HUES64 (cell line): ENCODE measurements around the gene RAB35. TPM values are rescaled to one million over a fixed set of nuclear protein-coding genes. Genes with fewer than 3 reads are reported as not detected.

Experiments
- H3K27ac ChIP-seq: 2 replicates; pipeline ENCODE4 v1.7.0; 2013; ENCODE audit warnings: low read depth, low read length, inconsistent platforms
- H3K27me3 ChIP-seq: 2 replicates; pipeline ENCODE4 v1.6.1; 2013; ENCODE audit warnings: mild to moderate bottlenecking, low read length; ENCODE audit not compliant: insufficient read depth
- H3K36me3 ChIP-seq: 2 replicates; pipeline ENCODE4 v1.6.1; 2013; ENCODE audit warnings: mild to moderate bottlenecking, low read length; ENCODE audit not compliant: insufficient read depth
- H3K4me1 ChIP-seq: 2 replicates; pipeline ENCODE4 v1.6.1; 2013; ENCODE audit warnings: mild to moderate bottlenecking, low read length, moderate library complexity; ENCODE audit not compliant: insufficient read depth
- H3K4me3 ChIP-seq: 2 replicates; pipeline ENCODE4 v1.5.1; 2013; ENCODE audit warnings: mild to moderate bottlenecking, low read length, moderate library complexity
- H3K9ac ChIP-seq: 2 replicates; pipeline ENCODE4 v1.6.1; 2013; ENCODE audit warnings: mild to moderate bottlenecking, low read depth, low read length
- H3K9me3 ChIP-seq: 2 replicates; pipeline ENCODE4 v1.6.1; 2013; ENCODE audit warnings: low read depth, low read length; ENCODE audit not compliant: insufficient read depth
- WGBS: fragments of 150-250, 120-280 bp; methylation state at CpG from one replicate; pipeline ENCODE4 v1.1.7; 2013; ENCODE audit warnings: missing lambda C conversion rate; 5-methylcytosine and 5-hydroxymethylcytosine counted together
- polyA plus RNA-seq, 2 experiments: library from polyadenylated mRNA; stranded (reverse); fragments of 50-300 nt; gene quantifications; one replicate each; pipeline ENCODE4 v1.2.3, GENCODE V29; 2013

RAB35 gene
- polyA plus RNA-seq (2013, experiment 1 of 2), result 34.7 TPM
- polyA plus RNA-seq (2013, experiment 2 of 2), result 29.9 TPM

- Histone ChIP-seq H3K4me3 (peak within 1 kb of the TSS; percentile 92), H3K27me3 (no peaks in the 10 kb centered on the region), H3K9ac (peak within 1 kb of the TSS; percentile 72), H3K27ac (peak within 1 kb of the TSS; percentile 94), H3K9me3 (no peaks in the 10 kb centered on the region), H3K36me3 (peaks cover 12% of the 10 kb centered on the region), H3K4me1 (peaks cover 13% of the 10 kb centered on the region)
- under 1% methylated on average over 50 of the region's 50 CpGs for WGBS
Measured at GRCh38 chr12:120116441-120116791, at the start of gene RAB35. Gene RAB35, minus strand, starts transcription at chr12:120116753. Its CDS starts 103 bp downstream, at chr12:120116650.

- peaks cover 87% of the 10 kb centered on the region for H3K36me3 ChIP-seq
- H3K4me1 ChIP-seq, result no peaks in the 10 kb centered on the region
- no peaks in the 10 kb centered on the region for H3K27me3 ChIP-seq
- 93% methylated on average over 11 of the region's 11 CpGs for WGBS
- H3K9me3 ChIP-seq, result no peaks in the 10 kb centered on the region
- H3K9ac ChIP-seq, result no peak overlapping the region
- no peak overlapping the region for H3K27ac ChIP-seq
- H3K4me3 ChIP-seq, result no peak overlapping the region
Measured at GRCh38 chr12:120164293-120164692, 47.7 kb upstream of the RAB35 start.

GRCh38 chr12:120162763-120163162 is 46.2 kb upstream of the RAB35 start:
- 95% methylated on average over 8 of the region's 8 CpGs for WGBS
- Histone ChIP-seq H3K4me1 (no peaks in the 10 kb centered on the region), H3K9ac (no peak overlapping the region), H3K27me3 (no peaks in the 10 kb centered on the region), H3K4me3 (no peak overlapping the region), H3K9me3 (no peaks in the 10 kb centered on the region), H3K27ac (no peak overlapping the region), H3K36me3 (peaks cover 85% of the 10 kb centered on the region)

- no peak overlapping the region for H3K9ac ChIP-seq
- H3K27ac ChIP-seq, result no peak overlapping the region
- WGBS, result 97% methylated on average over 11 of the region's 11 CpGs
- peaks cover 86% of the 10 kb centered on the region for H3K36me3 ChIP-seq
- H3K9me3 ChIP-seq, result no peaks in the 10 kb centered on the region
- no peaks in the 10 kb centered on the region for H3K27me3 ChIP-seq
- no peak overlapping the region for H3K4me3 ChIP-seq
- H3K4me1 ChIP-seq, result no peaks in the 10 kb centered on the region
Measured at GRCh38 chr12:120161852-120162251, 45.3 kb upstream of the RAB35 start.

- H3K27ac ChIP-seq, result no peak overlapping the region
- no peaks in the 10 kb centered on the region for H3K9me3 ChIP-seq
- no peak overlapping the region for H3K9ac ChIP-seq
- H3K27me3 ChIP-seq, result no peaks in the 10 kb centered on the region
- 94% methylated on average over 11 of the region's 12 CpGs for WGBS
- H3K4me1 ChIP-seq, result no peaks in the 10 kb centered on the region
- no peak overlapping the region for H3K4me3 ChIP-seq
- peaks cover 98% of the 10 kb centered on the region for H3K36me3 ChIP-seq
Measured at GRCh38 chr12:120159509-120160237, 43.1 kb upstream of the RAB35 start.

- no peaks in the 10 kb centered on the region for H3K27me3 ChIP-seq
- H3K9ac ChIP-seq, result no peak overlapping the region
- peaks cover 98% of the 10 kb centered on the region for H3K36me3 ChIP-seq
- H3K9me3 ChIP-seq, result no peaks in the 10 kb centered on the region
- H3K27ac ChIP-seq, result no peak overlapping the region
- no peaks in the 10 kb centered on the region for H3K4me1 ChIP-seq
- WGBS, result 96% methylated on average over 10 of the region's 10 CpGs
- no peak overlapping the region for H3K4me3 ChIP-seq
Measured at GRCh38 chr12:120158351-120158750, 41.8 kb upstream of the RAB35 start.

GRCh38 chr12:120157678-120158077 is 41.1 kb upstream of the RAB35 start:
- Histone ChIP-seq H3K27me3 (no peaks in the 10 kb centered on the region), H3K9me3 (no peaks in the 10 kb centered on the region), H3K4me1 (no peaks in the 10 kb centered on the region), H3K36me3 (peaks cover 98% of the 10 kb centered on the region), H3K4me3 (no peak overlapping the region), H3K9ac (no peak overlapping the region), H3K27ac (no peak overlapping the region)
- 97% methylated on average over 10 of the region's 11 CpGs for WGBS

- H3K27ac ChIP-seq, result no peak overlapping the region
- WGBS, result 96% methylated on average over 22 of the region's 22 CpGs
- no peaks in the 10 kb centered on the region for H3K27me3 ChIP-seq
- H3K4me3 ChIP-seq, result no peak overlapping the region
- no peaks in the 10 kb centered on the region for H3K9me3 ChIP-seq
- no peak overlapping the region for H3K9ac ChIP-seq
- no peaks in the 10 kb centered on the region for H3K4me1 ChIP-seq
- H3K36me3 ChIP-seq, result peaks cover 93% of the 10 kb centered on the region
Measured at GRCh38 chr12:120156315-120157259, 40.0 kb upstream of the RAB35 start.

GRCh38 chr12:120155072-120155471 is 38.5 kb upstream of the RAB35 start:
- Histone ChIP-seq H3K27ac (no peak overlapping the region), H3K27me3 (no peaks in the 10 kb centered on the region), H3K9me3 (no peaks in the 10 kb centered on the region), H3K36me3 (peaks cover 91% of the 10 kb centered on the region), H3K9ac (no peak overlapping the region), H3K4me3 (no peak overlapping the region), H3K4me1 (no peaks in the 10 kb centered on the region)
- 96% methylated on average over 15 of the region's 15 CpGs for WGBS

- H3K9me3 ChIP-seq, result no peaks in the 10 kb centered on the region
- H3K27me3 ChIP-seq, result no peaks in the 10 kb centered on the region
- no peak overlapping the region for H3K27ac ChIP-seq
- WGBS, result 96% methylated on average over 22 of the region's 22 CpGs
- no peak overlapping the region for H3K4me3 ChIP-seq
- peaks cover 93% of the 10 kb centered on the region for H3K36me3 ChIP-seq
- H3K4me1 ChIP-seq, result no peaks in the 10 kb centered on the region
- H3K9ac ChIP-seq, result no peak overlapping the region
Measured at GRCh38 chr12:120150919-120151525, 34.5 kb upstream of the RAB35 start.

GRCh38 chr12:120148011-120148410 is 31.5 kb upstream of the RAB35 start:
- H3K27ac ChIP-seq, result no peak overlapping the region
- no peak overlapping the region for H3K9ac ChIP-seq
- whole genome bisulfite sequencing, result 96% methylated on average over 11 of the region's 11 CpGs
- H3K4me1 ChIP-seq, result no peaks in the 10 kb centered on the region
- no peak overlapping the region for H3K4me3 ChIP-seq
- H3K36me3 ChIP-seq, result peaks cover 93% of the 10 kb centered on the region
- H3K27me3 ChIP-seq, result no peaks in the 10 kb centered on the region
- H3K9me3 ChIP-seq, result no peaks in the 10 kb centered on the region
